Common myeloid progenitor, CD34-positive (primary cell): ENCODE data around the gene GRIK2.

Experiments used
- CTCF ChIA-PET: fragments of 350-600 bp; sonication (Branson Sonifier 250); formaldehyde crosslinking; loops from one replicate; lab custom pipeline; 2021; ENCODE audit warnings: antibody characterized with exemption; lab: Charles Lee
- POLR2A ChIA-PET: fragments of 350-600 bp; sonication (Branson Sonifier 250); formaldehyde crosslinking; loops from one replicate; lab custom pipeline; 2021; ENCODE audit warnings: antibody characterized with exemption; lab: Charles Lee
- DNase-seq, 3 donors: peaks; one replicate each; pipeline versions ENCODE4 v3.0.0 to v3.0.0-alpha.2; 2013
- H3K27ac ChIP-seq, 2 experiments: 1 replicate in 1 of 2; 2 replicates in 1 of 2; pipeline ENCODE4 v1.7.0; 2013; ENCODE audit warnings: inconsistent platforms in 2 of 2, low read length in 2 of 2, mild to moderate bottlenecking in 2 of 2, low read depth in 1 of 2, moderate library complexity in 1 of 2; ENCODE audit not compliant: severe bottlenecking in 2 of 2, insufficient read depth in 1 of 2, poor library complexity in 1 of 2
- H3K27me3 ChIP-seq, 5 experiments: replicated peaks in 2 of 5; 1 replicate in 3 of 5; 2 replicates in 2 of 5; pipeline versions ENCODE4 v1.6.1 to v1.7.0; 2013; ENCODE audit warnings: low read length in 4 of 5, mild to moderate bottlenecking in 2 of 5, moderate library complexity in 2 of 5, inconsistent platforms in 1 of 5; ENCODE audit not compliant: insufficient read depth in 5 of 5, control insufficient read depth in 4 of 5
- H3K36me3 ChIP-seq, 4 experiments: 1 replicate in 2 of 4; 2 replicates in 2 of 4; pipeline versions ENCODE4 v1.6.1 to v1.7.0; 2013; ENCODE audit warnings: low read length in 3 of 4, control low read depth in 1 of 4, mild to moderate bottlenecking in 1 of 4; ENCODE audit not compliant: control insufficient read depth in 4 of 4, insufficient read depth in 4 of 4
- H3K4me1 ChIP-seq, 4 experiments: 1 replicate in 3 of 4; 2 replicates in 1 of 4; pipeline versions ENCODE4 v1.6.1 to v1.7.1; 2013; ENCODE audit warnings: low read length in 3 of 4, mild to moderate bottlenecking in 3 of 4, control low read depth in 1 of 4, inconsistent platforms in 1 of 4, moderate library complexity in 1 of 4; ENCODE audit not compliant: control insufficient read depth in 4 of 4, insufficient read depth in 4 of 4; ENCODE audit errors: control extremely low read depth in 1 of 4
- H3K4me3 ChIP-seq, 7 experiments: 1 replicate in 4 of 7; 2 replicates in 3 of 7; pipeline versions ENCODE4 v1.5.1 to v1.7.0; 2013; ENCODE audit warnings: mild to moderate bottlenecking in 7 of 7, low read length in 6 of 7, moderate library complexity in 6 of 7, inconsistent platforms in 2 of 7, low read depth in 2 of 7, control low read depth in 1 of 7; ENCODE audit not compliant: insufficient read depth in 4 of 7, control insufficient read depth in 1 of 7; ENCODE audit errors: extremely low read depth in 1 of 7
- H3K9me3 ChIP-seq, 5 experiments: 1 replicate in 4 of 5; 2 replicates in 1 of 5; pipeline versions ENCODE4 v1.6.1 to v1.7.1; 2013; ENCODE audit warnings: low read length in 4 of 5, mild to moderate bottlenecking in 2 of 5, inconsistent platforms in 1 of 5, low read depth in 1 of 5, moderate library complexity in 1 of 5; ENCODE audit not compliant: control insufficient read depth in 4 of 5, insufficient read depth in 2 of 5; ENCODE audit errors: control extremely low read depth in 1 of 5
- WGBS: methylation state at CpG from one replicate; pipeline ENCODE4 v1.1.5; 2013; ENCODE audit not compliant: insufficient coverage; 5-methylcytosine and 5-hydroxymethylcytosine counted together

Gene GRIK2

GRCh38 chr6:101747160-101747559 lies 353.7 kb downstream of the GRIK2 start:
- POLR2A ChIA-PET: no interaction called here
- DNase-seq: no peak
- H3K36me3 ChIP-seq: no peaks in the 10 kb centered on the region
- no peaks in the 10 kb centered on the region for H3K9me3 ChIP-seq
- H3K4me3 ChIP-seq: no peak overlapping the region
- no peaks in the 10 kb centered on the region for H3K27me3 ChIP-seq
- CTCF ChIA-PET: no interaction called here
- H3K4me1 ChIP-seq: no peaks in the 10 kb centered on the region
- H3K27ac ChIP-seq: no peak overlapping the region

- WGBS: 40% methylated on average over 1 of the region's 1 CpG
- Histone ChIP-seq H3K27ac (no peak overlapping the region), H3K4me3 (no peak overlapping the region), H3K27me3 (no peaks in the 10 kb centered on the region), H3K4me1 (no peaks in the 10 kb centered on the region), H3K9me3 (no peaks in the 10 kb centered on the region), H3K36me3 (no peaks in the 10 kb centered on the region)
- ChIA-PET POLR2A (no interaction called here), CTCF (no interaction called here)
- DNase-seq: peak in 2 of 3 donors; percentile 3 to 26
Measured at GRCh38 chr6:101747716-101748115, 354.2 kb downstream of the GRIK2 start.

- POLR2A ChIA-PET: no interaction called here
- H3K36me3 ChIP-seq: no peaks in the 10 kb centered on the region
- H3K4me3 ChIP-seq: no peak overlapping the region
- H3K9me3 ChIP-seq: no peaks in the 10 kb centered on the region
- CTCF ChIA-PET: no interaction called here
- WGBS: no CpG with 5 or more reads among the region's 1 CpG
- DNase-seq: no peak
- H3K27ac ChIP-seq: no peak overlapping the region
- no peaks in the 10 kb centered on the region for H3K27me3 ChIP-seq
- no peaks in the 10 kb centered on the region for H3K4me1 ChIP-seq
Measured at GRCh38 chr6:101755931-101756330, 362.4 kb downstream of the GRIK2 start.

- DNase-seq: no peak
- no peak overlapping the region for H3K4me3 ChIP-seq
Measured at GRCh38 chr6:101758368-101758767, 364.9 kb downstream of the GRIK2 start.

GRCh38 chr6:101760843-101761621 lies 367.5 kb downstream of the GRIK2 start:
- DNase-seq: peak in 2 of 3 donors; percentile 5 to 23
- H3K27ac ChIP-seq: no peak overlapping the region
- no peaks in the 10 kb centered on the region for H3K36me3 ChIP-seq
- ChIA-PET CTCF (no interaction called here), POLR2A (no interaction called here)
- H3K27me3 ChIP-seq: no peaks in the 10 kb centered on the region
- no peaks in the 10 kb centered on the region for H3K4me1 ChIP-seq
- H3K4me3 ChIP-seq: no peak overlapping the region
- no peaks in the 10 kb centered on the region for H3K9me3 ChIP-seq

More at GRCh38 chr6:101758368-101758767, 364.9 kb downstream of the GRIK2 start:
- CTCF ChIA-PET: no interaction called here
- Histone ChIP-seq H3K9me3 (no peaks in the 10 kb centered on the region), H3K4me1 (no peaks in the 10 kb centered on the region), H3K36me3 (no peaks in the 10 kb centered on the region), H3K27me3 (no peaks in the 10 kb centered on the region), H3K27ac (no peak overlapping the region)
- WGBS: no CpG with 5 or more reads among the region's 1 CpG
- POLR2A ChIA-PET: no interaction called here

- no peaks in the 10 kb centered on the region for H3K4me1 ChIP-seq
- no peak overlapping the region for H3K4me3 ChIP-seq
- ChIA-PET POLR2A (no interaction called here), CTCF (no interaction called here)
- H3K27ac ChIP-seq: no peak overlapping the region
- H3K9me3 ChIP-seq: no peaks in the 10 kb centered on the region
- H3K36me3 ChIP-seq: no peaks in the 10 kb centered on the region
- DNase-seq: no peak
- H3K27me3 ChIP-seq: no peaks in the 10 kb centered on the region
- WGBS: 82% methylated on average over 3 of the region's 3 CpGs
Measured at GRCh38 chr6:101762851-101763250, 369.3 kb downstream of the GRIK2 start.

- no peak for DNase-seq
- no peaks in the 10 kb centered on the region for H3K4me1 ChIP-seq
- no peaks in the 10 kb centered on the region for H3K9me3 ChIP-seq
- H3K36me3 ChIP-seq: no peaks in the 10 kb centered on the region
- H3K4me3 ChIP-seq: no peak overlapping the region
- no peak overlapping the region for H3K27ac ChIP-seq
- ChIA-PET POLR2A (no interaction called here), CTCF (no interaction called here)
- no CpG with 5 or more reads among the region's 1 CpG for WGBS
- H3K27me3 ChIP-seq: no peaks in the 10 kb centered on the region
Measured at GRCh38 chr6:101765281-101765680, 371.8 kb downstream of the GRIK2 start.
